GM19238 (cell line): ENCODE data around the gene KRT39.
A peak's percentile ranks its signal among the peaks of the same experiment; 100 is the strongest.
"Not testable (repeated sequence)": the region's sequence is repeated elsewhere in the genome, so short reads cannot be mapped to it uniquely, and the experiment has no call there.

ENCODE experiments used
- DNase-seq: peaks from one replicate; pipeline ENCODE4 v3.0.0; 2011; ENCODE audit warnings: low spot score; ENCODE audit not compliant: insufficient read length

Gene KRT39

DNA sequence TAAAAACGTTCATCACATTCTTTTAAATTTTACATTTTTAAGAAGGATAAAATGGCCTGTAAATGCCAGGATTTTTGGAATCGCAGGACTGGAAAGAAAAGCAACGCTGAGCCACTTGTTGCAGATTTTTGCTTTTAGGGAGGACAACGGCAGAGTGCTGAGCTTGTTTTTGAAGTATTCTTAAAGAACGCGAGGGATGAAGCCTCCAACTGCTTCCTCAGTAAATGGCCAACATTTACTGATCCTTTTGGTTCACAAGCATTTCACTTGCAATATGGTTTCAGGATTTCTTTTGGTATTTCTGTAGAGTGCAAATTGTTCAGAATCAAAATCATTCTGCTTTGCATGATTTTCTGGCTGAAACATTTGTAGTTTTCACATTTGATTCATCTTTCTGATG lies 26.5 kb downstream of the KRT39 start:
- DNase-seq, result no peak

DNA sequence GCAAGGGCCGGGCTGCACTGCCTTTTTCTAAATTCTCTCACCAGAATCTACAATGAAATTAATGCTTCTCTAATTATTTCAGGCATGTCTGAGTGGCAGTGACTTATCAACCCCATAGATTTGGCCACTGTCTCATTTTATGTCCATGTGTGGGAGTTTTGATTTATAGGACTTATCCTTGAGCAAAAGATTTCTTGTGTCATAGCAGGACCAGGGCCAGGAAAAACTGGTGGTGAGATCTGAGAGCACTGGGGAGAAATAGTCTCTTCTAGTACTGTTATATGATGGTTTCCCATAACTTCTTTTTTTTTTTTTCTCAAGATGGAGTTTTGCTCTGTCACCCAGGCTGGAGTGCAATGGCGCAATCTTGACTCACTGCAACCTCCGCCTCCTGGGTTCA lies 27.8 kb downstream of the KRT39 start:
- DNase-seq, result no peak

DNA sequence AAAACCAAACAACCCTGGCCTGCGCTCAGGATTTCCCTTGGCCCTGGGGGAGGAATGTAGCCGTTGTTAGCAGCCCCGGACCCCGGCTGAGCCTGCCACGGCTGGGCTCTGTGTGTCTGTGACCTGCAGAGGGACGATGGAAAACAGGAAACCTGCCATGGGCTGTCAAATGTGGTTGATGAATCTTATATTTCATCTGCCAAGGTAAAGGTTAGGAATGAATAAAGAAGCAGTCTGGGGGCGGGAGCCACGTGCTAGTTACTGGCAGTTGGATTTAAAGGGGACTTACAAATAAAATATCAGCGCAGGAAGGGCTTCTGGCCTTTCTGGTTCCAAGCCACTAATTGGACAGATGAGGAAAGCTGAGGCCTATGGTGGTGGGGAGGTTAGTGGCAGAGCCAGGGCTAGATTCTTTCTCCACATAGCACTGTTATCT lies 29.3 kb downstream of the KRT39 start, which contains the start of gene KRT23:
Gene KRT23, minus strand, starts transcription at position 263 of the 436 bp plus-strand sequence. CDS start 1,043 bp downstream, outside the sequence.
- no peak for DNase-seq

DNA sequence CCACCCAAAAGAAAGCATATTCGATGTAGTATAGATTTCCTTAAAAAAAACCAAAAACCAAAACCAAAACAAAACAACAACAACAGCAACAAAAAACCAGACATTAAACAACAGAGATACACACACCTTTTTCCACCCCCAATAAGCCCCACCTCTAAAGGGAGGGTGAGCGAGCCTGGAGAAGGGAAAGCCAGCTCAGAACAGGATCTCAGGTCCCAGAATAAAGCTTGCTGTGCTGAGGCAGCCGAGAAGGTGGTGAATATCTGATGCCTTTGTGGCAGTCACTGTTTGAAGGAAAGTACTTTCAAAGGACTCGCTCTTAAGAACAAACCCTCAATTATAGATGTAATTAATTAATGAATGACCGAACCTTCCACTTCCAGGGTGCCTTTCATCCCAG lies 29.8 kb downstream of the KRT39 start:
- DNase-seq, result no peak

DNA sequence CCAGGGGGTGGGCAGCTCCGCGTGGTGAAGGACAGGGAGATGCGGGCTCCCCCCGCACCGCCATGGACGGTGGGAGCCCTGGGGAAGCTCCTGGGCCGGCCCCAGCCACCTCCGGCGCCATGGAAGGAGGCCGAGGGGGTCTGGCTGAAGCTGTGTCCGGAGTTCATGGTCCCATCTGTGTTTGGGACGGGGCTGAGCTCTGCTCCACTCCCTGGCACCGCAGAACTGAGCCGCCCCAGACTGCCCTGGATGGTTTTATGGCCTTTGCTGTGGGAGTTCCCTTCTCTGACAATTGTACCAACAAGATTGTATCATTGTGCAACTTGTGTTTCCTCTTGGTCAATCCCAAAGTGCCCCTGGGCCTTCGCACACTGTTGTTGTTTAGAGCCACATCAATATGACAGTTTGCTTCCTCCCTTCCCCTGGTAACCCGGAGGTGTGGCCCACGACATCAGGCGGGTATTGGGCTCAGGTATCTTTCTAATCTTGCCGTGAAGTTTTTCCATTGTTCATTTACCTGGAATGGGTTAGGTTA lies 30.2 kb downstream of the KRT39 start:
- no peak for DNase-seq

DNA sequence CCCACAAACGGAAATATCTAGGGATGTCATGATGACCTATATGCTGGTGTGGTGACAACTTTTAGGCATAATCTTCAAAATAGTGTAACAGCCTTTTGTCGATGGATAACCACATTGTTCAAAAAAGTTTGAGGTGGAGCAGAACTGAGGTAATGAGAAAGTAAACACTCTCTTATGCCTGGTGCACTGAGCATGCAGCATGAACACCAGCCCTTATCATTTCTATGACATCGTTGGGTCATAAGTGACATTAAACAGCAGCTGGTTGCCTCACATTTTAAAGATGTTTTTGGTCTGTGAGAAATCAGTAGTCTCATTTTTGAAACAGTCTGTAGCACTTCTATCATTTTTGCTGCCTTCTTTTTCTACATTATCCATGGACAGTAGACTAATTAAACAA lies 31.1 kb downstream of the KRT39 start:
- DNase-seq, result no peak

DNA sequence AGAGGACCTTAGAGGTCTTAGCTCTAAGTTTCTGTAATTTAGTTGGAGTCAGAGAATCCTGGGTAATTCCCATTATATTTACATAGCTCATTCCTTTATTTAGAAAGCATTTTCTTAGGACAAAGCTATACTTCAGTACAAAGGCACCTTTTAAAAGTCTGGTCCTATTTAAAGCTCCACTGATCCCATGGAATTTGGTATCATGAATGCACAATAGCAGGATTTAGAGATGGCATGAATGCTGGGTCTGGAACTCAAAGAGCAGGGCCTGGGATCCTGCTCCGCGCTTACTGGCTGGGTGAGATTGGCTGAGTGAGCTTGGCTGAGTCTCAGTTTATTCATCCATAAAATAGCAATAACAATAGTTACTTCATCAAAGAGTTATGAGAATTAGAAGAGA lies 34.1 kb downstream of the KRT39 start:
- no peak for DNase-seq

DNA sequence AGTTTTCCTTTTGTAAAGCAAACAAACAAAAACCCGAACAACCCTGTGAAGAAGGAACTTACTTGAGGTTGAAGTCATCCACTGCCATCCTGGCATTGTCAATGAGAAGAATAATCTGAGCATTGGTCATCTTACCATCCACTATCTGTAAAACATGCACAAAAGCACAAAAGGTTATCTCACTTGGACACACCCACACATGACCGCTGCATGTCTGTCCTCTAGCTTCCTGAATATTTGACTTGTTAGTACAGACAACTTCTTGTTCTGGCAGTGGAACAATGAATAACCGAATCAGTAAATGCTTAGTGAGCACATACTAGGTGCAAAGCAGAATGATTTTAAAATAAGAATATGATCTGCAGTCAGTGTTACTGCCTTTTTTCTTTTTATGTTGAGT lies 35.4 kb downstream of the KRT39 start:
- no peak for DNase-seq

DNA sequence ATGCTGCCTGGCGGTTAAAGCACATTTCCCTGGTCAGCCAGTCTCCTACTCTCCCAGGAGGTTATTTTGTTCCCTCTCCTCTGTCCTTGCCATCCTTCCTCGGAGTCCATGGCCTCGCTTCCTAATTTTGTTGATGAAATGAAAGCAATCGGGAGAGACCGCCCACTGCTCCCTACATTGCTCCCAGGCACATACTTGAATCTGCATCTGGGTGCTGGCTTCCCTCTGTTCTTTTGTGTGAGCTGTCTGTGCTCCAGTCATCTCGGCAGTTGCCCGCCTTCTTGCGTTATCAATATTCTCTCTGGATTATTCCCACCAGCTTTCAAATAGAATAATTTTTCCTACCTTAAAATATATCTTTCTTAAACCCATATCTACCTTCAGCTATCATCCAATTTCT lies 40.4 kb downstream of the KRT39 start:
- DNase-seq, result no peak

DNA sequence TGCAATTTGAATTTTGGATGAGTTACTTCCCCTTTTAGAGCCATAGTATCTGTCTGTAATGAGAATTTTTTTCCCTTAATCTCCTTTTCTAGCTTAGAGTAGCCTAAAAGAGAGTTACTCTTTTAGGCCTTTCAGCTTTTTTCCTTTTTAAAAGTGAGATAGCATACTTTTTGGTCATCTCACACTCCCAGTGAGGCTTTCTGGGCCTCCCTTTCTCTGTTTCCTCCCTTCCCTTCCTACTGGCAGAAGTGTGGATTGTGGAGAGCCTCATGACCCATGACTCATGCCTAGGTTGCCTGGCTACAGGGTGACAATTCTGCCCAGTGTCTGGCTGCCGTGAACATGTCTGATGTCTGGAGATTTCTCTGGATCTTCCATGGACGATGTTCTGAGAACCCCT lies 44.5 kb downstream of the KRT39 start:
- no peak for DNase-seq

DNA sequence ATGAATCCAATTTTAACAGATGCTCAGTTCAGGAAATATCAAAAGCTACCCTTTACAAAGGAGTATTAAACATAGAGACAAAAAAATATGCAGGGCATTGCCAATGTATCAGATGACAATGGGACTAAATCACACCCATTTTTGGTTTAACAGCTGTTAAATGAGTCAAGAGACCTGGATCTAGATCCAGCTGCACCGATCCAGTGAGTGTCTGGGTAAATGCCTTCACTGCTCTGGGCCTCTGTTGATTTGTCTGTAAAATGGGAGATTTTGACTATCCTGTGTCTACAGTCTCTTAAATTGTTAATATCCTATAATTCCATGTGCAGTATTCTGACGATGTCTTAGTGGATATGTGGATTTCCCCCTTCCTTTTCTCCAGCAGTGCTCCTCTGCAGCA lies 45.7 kb downstream of the KRT39 start:
- no peak for DNase-seq

DNA sequence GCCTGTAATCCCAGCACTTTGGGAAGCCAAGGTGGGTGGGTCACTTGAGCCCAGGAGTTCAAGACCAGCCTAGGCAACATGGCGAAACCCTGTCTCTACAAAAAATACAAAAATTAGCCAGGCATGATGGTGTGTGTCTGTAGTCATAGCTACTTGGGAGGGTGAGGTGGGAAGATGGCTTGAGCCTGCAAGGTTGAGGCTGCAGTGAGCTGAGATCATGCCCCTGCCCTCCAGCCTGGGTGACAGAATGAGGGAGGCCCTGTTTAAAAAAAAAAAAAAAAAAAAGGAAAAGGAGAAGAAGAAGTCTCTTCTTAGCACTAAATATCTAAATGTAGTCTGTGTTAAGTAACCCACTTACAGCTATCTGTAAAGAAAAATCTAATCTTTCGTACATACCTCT lies 49.6 kb downstream of the KRT39 start:
- DNase-seq, result not testable (repeated sequence)

DNA sequence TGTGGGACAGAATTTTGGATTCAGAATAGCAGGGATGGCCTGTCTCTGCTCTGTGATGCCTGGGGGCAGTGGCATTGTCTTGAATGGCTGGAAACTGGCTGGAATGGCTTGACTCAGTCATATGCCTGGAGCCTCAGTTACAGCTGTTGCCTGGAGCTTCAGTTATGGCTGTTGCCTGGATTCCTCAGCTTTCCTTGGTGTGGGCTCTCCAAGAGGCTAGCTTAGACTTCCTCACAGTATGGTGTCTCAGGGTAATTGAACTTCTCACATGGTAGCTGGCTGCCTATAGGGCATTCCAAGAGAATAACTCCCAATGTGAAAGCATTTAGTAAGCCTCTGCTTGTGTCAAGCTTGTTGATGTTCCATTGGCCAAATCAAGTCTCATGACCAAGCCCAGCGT lies 50.4 kb downstream of the KRT39 start:
- no peak for DNase-seq

DNA sequence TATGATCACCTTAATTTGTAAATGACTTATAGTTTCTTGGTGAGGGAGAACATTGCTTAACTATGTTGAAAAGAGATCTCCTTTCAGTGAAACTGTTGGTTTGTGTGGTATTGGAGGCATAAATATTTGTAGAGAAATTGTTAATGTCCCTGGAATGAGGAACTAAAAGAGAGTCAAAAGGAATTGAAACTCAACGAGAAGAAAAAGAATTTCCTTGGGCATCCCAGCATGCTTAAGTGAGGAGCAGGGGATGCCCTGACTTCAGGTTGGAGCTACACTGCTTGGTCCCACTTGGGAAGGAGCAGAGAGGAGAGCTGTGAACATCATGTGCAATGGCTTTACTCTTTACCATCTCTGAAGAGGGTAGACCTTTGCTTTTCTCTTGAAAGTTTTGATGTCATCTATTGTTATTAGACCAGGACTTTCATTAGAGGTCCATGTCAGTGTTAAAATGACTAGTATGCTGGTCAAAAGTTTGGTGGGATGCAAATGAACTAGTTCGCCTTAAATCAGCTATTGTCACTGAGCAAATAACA lies 51.0 kb downstream of the KRT39 start:
- DNase-seq, result no peak

DNA sequence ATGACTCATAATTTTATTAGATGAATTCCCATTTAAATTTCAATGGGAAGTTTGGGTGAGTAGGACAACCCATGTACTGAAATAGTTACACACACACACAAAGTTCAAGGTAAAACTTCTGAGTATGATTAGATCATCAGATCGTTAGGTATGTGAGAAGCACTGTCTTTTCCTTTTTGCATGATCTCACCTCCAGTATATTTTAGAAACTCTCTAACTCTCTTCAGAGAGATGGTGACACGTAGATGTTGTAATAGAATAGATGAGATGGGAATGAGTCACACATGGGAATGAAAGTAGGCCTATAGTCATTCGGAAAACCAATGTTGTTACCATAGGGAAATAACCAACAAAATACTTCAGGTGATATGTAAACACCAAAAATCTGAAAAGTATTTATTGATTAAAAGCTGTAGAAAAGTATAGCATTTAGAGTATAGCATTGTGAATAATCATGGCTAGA lies 51.5 kb downstream of the KRT39 start:
- no peak for DNase-seq

DNA sequence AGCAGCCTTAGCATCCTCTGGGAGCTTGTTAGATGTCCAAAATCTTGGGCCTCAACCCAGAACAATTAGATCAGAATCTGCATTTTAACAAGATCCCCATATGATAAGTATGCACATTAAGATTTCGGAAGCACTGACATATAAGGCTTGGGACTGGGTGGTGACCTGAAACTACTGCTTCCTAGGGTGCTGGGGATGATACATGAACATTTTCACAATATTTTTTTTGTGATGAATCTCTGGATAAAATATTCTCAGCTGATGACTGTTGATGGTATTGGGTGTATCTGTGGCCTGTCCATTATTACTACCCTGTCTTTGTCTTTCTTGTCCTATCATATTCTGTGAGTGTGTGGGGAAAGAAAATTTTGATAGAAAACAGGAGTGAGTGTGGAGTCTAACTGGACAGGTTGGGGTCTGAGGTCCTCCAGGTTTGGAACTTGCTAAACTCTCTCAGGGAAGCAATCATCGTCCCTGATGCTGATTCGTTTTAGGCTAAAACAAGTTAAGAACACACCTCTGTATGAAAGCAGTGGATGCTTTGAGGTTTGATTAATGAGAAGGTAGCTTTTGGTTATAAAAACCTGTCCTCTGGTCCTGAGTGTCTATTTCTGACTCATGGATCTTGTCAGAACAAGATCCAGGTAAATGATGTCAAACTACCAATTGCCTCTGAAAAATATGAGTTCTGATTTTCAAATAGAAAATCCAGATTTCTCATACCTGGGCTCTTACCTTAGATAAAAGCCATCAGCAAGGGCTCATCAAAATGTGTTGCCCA lies 52.5 kb downstream of the KRT39 start:
- no peak for DNase-seq

DNA sequence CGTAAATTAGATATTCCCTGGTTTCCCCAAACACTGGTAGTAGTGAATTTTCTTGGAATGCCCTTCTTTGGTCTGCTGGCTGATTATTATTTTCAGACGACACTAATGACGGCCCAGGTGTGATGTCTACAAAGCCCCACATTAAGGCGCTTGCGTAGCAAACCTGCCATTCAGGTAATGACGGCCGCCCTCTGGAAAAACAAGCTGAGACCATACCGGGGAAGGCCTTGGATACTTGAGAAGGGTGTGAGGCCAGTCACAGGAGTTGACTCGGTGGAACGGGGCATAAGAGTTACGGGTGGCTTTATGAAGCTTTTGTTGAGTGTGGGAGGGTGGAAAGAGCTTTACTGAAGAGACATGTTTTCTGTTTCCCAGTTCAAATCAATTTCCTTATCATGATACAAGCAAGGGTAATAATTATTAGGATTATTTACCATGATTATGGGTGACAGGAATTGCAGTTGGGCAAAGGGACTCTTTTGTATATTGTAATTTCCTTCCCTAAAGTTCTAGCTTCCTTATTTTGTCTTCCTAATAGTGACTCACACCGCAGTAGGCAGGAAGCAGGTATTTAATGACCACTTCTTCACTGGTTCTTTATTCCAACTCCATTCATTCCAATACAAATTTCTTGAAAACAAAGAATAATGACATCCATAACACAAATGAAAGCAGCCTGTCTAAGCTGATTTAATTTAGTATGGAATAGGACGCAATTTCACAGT lies 54.1 kb downstream of the KRT39 start:
- DNase-seq, result no peak

DNA sequence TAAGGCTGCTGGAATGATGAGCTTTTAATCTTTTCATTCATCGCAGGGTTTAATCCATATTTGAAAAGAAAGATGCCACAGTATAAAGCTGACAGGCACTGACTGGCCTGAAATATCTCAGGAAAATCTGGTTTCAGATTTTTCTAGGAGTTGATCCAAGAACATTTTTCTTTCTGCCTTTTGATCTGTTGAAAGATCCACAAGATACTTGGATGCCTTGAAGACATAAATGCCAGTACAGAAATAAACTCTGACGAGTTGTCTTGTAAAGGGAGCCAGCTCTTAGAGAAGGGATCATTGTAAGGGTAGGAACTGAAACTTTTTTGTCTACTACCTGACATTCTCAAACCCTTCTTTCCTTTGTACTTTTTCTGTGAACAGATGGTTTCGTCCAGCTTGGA lies 56.3 kb downstream of the KRT39 start:
- no peak for DNase-seq

DNA sequence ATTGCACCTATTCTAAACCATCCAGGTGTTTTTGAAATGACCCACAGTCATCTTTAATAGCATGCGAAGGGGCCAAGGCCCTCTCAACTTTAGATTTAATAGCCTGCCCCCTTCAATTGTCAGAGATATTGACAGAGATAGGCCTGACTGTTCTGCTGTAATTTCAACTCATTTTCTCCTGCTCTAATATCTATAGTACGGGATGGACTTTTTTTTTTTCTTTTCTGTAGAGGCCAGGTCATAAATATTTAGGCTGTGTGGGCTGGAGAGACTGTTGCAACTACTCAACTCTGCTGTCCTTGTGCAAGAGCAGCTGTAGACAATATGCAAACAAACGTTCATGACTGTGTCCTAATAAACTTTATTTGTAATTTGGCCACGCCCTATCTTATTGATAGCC lies 57.0 kb downstream of the KRT39 start:
- DNase-seq, result no peak

DNA sequence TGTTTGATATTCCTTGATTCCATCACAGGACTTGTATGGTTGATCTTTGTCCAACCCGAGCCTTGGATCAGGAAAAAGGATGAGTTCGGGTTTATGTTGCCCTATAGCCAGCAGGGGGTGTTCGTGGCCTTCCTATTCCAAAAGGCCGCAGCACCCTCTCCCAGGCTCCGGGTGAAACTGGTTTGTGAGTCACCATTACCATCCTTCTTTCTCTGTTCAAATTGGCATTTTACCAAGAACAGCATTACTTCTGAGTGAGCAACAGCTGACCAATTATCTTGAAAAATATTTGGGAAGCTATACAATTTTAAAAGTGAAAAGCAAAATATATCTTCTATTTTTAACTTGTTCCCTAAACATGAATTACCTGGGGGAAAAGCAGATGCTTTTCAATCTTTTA lies 57.4 kb downstream of the KRT39 start:
- DNase-seq, result peak; percentile 30
